ENCODE results near the gene COG2. TPM values are rescaled to one million over a fixed set of nuclear protein-coding genes. Genes with fewer than 3 reads are reported as not detected.
"Not testable (repeated sequence)": the region's sequence is repeated elsewhere in the genome, so short reads cannot be mapped to it uniquely, and the experiment has no call there.

COG2 gene
- polyA plus RNA-seq, 1 donor (not counting 4 experiments of a cell fraction or from before 2014, with no cell fraction given) = 18.6 TPM

GRCh38 chr1:230696722-230697437 is 54.6 kb downstream of the COG2 start:
- Histone ChIP-seq H3K27me3 (ENCODE audit: control insufficient read depth, extremely low read depth, insufficient read depth, low read length) (peaks cover 7% of the 10 kb centered on the region), H3K27ac (ENCODE audit: control insufficient read depth, insufficient read depth, low read length) (no peak overlapping the region), H3K4me3 (ENCODE audit: control insufficient read depth in 2 of 3, extremely low read depth in 1 of 3, insufficient read depth in 2 of 3, low read depth in 1 of 3, low read length in 3 of 3) (no peak overlapping the region), H3K9me1 (ENCODE audit: control insufficient read depth, extremely low read depth, insufficient read depth, low read length) (no peaks in the 10 kb centered on the region), H3K9me3 (ENCODE audit: control insufficient read depth, low read depth, low read length) (no peaks in the 10 kb centered on the region), H4K20me1 (ENCODE audit: control insufficient read depth, extremely low read depth, insufficient read depth, low read length) (no peaks in the 10 kb centered on the region), H3K9ac (ENCODE audit: control insufficient read depth, extremely low read depth, insufficient read depth, low read length) (no peak overlapping the region), H3K4me1 (ENCODE audit: control insufficient read depth, extremely low read depth, insufficient read depth, low read length) (no peaks in the 10 kb centered on the region), H3K4me2 (ENCODE audit: control insufficient read depth, extremely low read depth, insufficient read depth, low read depth, low read length) (no peak overlapping the region), H3K36me3 (ENCODE audit: control insufficient read depth in 2 of 2, extremely low read depth in 1 of 2, insufficient read depth in 2 of 2, low read length in 2 of 2) (peaks cover 1 to 7% of the 10 kb centered on the region in 2 experiments), H2AFZ (ENCODE audit: control insufficient read depth, low read length) (no peak overlapping the region), H3K79me2 (ENCODE audit: control insufficient read depth, insufficient read depth, low read length) (no peaks in the 10 kb centered on the region)
- TF ChIP-seq CTCF (optimal IDR thresholded peaks at IDR 0.05 in 1 of 3, IDR thresholded peaks at IDR 0.05 in 1 of 3, conservative IDR thresholded peaks at IDR 0.05 in 1 of 3; ENCODE audit: extremely low read depth in 1 of 3, insufficient read depth in 2 of 3, low read length in 3 of 3) (no peak), EZH2 (IDR thresholded peaks at IDR 0.05; ENCODE audit: low read length) (no peak)
- dilution Hi-C loops (cut with MboI; ENCODE audit: extremely low pct_ligation_motif_present, low sequenced_read_pairs) = no loop called here
- DNase-seq (ENCODE audit: low read depth, low spot score) = no peak
- no peak for FAIRE-seq

GRCh38 chr1:230698130-230698529 is 55.8 kb downstream of the COG2 start:
- TF ChIP-seq EZH2 (IDR thresholded peaks at IDR 0.05; ENCODE audit: low read length) = no peak
- peak in 1 of 3 experiments; percentile 21 for TF ChIP-seq CTCF (optimal IDR thresholded peaks at IDR 0.05 in 1 of 3, IDR thresholded peaks at IDR 0.05 in 1 of 3, conservative IDR thresholded peaks at IDR 0.05 in 1 of 3; ENCODE audit: extremely low read depth in 1 of 3, insufficient read depth in 2 of 3, low read length in 3 of 3)

GRCh38 chr1:230698964-230699363 is 56.7 kb downstream of the COG2 start:
- H3K4me1 ChIP-seq (ENCODE audit: control insufficient read depth, extremely low read depth, insufficient read depth, low read length); H3K9me1 ChIP-seq (ENCODE audit: control insufficient read depth, extremely low read depth, insufficient read depth, low read length); H3K79me2 ChIP-seq (ENCODE audit: control insufficient read depth, insufficient read depth, low read length); H3K9me3 ChIP-seq (ENCODE audit: control insufficient read depth, low read depth, low read length); H3K36me3 ChIP-seq (ENCODE audit: control insufficient read depth in 2 of 2, extremely low read depth in 1 of 2, insufficient read depth in 2 of 2, low read length in 2 of 2); dilution Hi-C loops (cut with MboI; ENCODE audit: extremely low pct_ligation_motif_present, low sequenced_read_pairs); H4K20me1 ChIP-seq (ENCODE audit: control insufficient read depth, extremely low read depth, insufficient read depth, low read length); H3K9ac ChIP-seq (ENCODE audit: control insufficient read depth, extremely low read depth, insufficient read depth, low read length); H3K27ac ChIP-seq (ENCODE audit: control insufficient read depth, insufficient read depth, low read length); DNase-seq (ENCODE audit: low read depth, low spot score); H3K4me2 ChIP-seq (ENCODE audit: control insufficient read depth, extremely low read depth, insufficient read depth, low read depth, low read length); H2AFZ ChIP-seq (ENCODE audit: control insufficient read depth, low read length); FAIRE-seq; H3K4me3 ChIP-seq (ENCODE audit: control insufficient read depth in 2 of 3, extremely low read depth in 1 of 3, insufficient read depth in 2 of 3, low read depth in 1 of 3, low read length in 3 of 3): not testable (repeated sequence)
- peaks cover 12% of the 10 kb centered on the region for H3K27me3 ChIP-seq (ENCODE audit: control insufficient read depth, extremely low read depth, insufficient read depth, low read length)

More at GRCh38 chr1:230698130-230698529, 55.8 kb downstream of the COG2 start:
- dilution Hi-C loops (cut with MboI; ENCODE audit: extremely low pct_ligation_motif_present, low sequenced_read_pairs) = no loop called here
- FAIRE-seq = no peak
- DNase-seq (ENCODE audit: low read depth, low spot score) = no peak
- no peak overlapping the region for H2AFZ ChIP-seq (ENCODE audit: control insufficient read depth, low read length)
- H3K36me3 ChIP-seq (ENCODE audit: control insufficient read depth in 2 of 2, extremely low read depth in 1 of 2, insufficient read depth in 2 of 2, low read length in 2 of 2) = peaks cover 0 to 4% of the 10 kb centered on the region in 2 experiments
- no peak overlapping the region for H3K27ac ChIP-seq (ENCODE audit: control insufficient read depth, insufficient read depth, low read length)
- H3K27me3 ChIP-seq (ENCODE audit: control insufficient read depth, extremely low read depth, insufficient read depth, low read length) = peaks cover 12% of the 10 kb centered on the region
- H3K9ac ChIP-seq (ENCODE audit: control insufficient read depth, extremely low read depth, insufficient read depth, low read length) = no peak overlapping the region
- H3K4me2 ChIP-seq (ENCODE audit: control insufficient read depth, extremely low read depth, insufficient read depth, low read depth, low read length) = no peak overlapping the region
- H3K4me1 ChIP-seq (ENCODE audit: control insufficient read depth, extremely low read depth, insufficient read depth, low read length) = no peaks in the 10 kb centered on the region
- H3K9me3 ChIP-seq (ENCODE audit: control insufficient read depth, low read depth, low read length) = no peaks in the 10 kb centered on the region
- H4K20me1 ChIP-seq (ENCODE audit: control insufficient read depth, extremely low read depth, insufficient read depth, low read length) = no peaks in the 10 kb centered on the region
- no peaks in the 10 kb centered on the region for H3K9me1 ChIP-seq (ENCODE audit: control insufficient read depth, extremely low read depth, insufficient read depth, low read length)
- H3K79me2 ChIP-seq (ENCODE audit: control insufficient read depth, insufficient read depth, low read length) = no peaks in the 10 kb centered on the region
- H3K4me3 ChIP-seq (ENCODE audit: control insufficient read depth in 2 of 3, extremely low read depth in 1 of 3, insufficient read depth in 2 of 3, low read depth in 1 of 3, low read length in 3 of 3) = no peak overlapping the region

All from keratinocyte (primary cell).